Cortex of kidney (tissue), 1 donor: ENCODE measurements around the gene COL5A1.

Experiments used
- DNase-seq: peaks from one replicate; lab custom pipeline; 2025; lab: John Stamatoyannopoulos, UW

Gene COL5A1

GRCh38 chr9:134626069-134626423 is 15.6 kb upstream of the COL5A1 start:
- DNase-seq: no peak

GRCh38 chr9:134626571-134627416 is 14.8 kb upstream of the COL5A1 start:
- DNase-seq: no peak

GRCh38 chr9:134627417-134628353 is 13.9 kb upstream of the COL5A1 start:
- DNase-seq: no peak

GRCh38 chr9:134628354-134628736 is 13.3 kb upstream of the COL5A1 start:
- DNase-seq: no peak

GRCh38 chr9:134629061-134629585 is 12.5 kb upstream of the COL5A1 start:
- no peak for DNase-seq

- DNase-seq: no peak
Observed at GRCh38 chr9:134629586-134630392, 11.8 kb upstream of the COL5A1 start.

- DNase-seq: no peak
Observed at GRCh38 chr9:134630393-134630790, 11.2 kb upstream of the COL5A1 start.

- no peak for DNase-seq
Observed at GRCh38 chr9:134630861-134631260, 10.7 kb upstream of the COL5A1 start.

GRCh38 chr9:134631881-134632280 is 9.7 kb upstream of the COL5A1 start:
- no peak for DNase-seq

GRCh38 chr9:134632329-134632728 is 9.3 kb upstream of the COL5A1 start:
- no peak for DNase-seq

- DNase-seq: no peak
Observed at GRCh38 chr9:134633362-134634142, 8.1 kb upstream of the COL5A1 start.

- DNase-seq: no peak
Observed at GRCh38 chr9:134634176-134634575, 7.4 kb upstream of the COL5A1 start.

- no peak for DNase-seq
Observed at GRCh38 chr9:134634667-134635230, 6.9 kb upstream of the COL5A1 start.

GRCh38 chr9:134635351-134636148 is 6.1 kb upstream of the COL5A1 start:
- no peak for DNase-seq

- no peak for DNase-seq
Observed at GRCh38 chr9:134636149-134636507, 5.5 kb upstream of the COL5A1 start.

GRCh38 chr9:134637241-134637640 is 4.4 kb upstream of the COL5A1 start:
- no peak for DNase-seq

GRCh38 chr9:134637696-134638501 is 3.7 kb upstream of the COL5A1 start:
- DNase-seq: no peak

GRCh38 chr9:134638502-134639090 is 3.0 kb upstream of the COL5A1 start:
- no peak for DNase-seq

- no peak for DNase-seq
Observed at GRCh38 chr9:134639994-134640393, 1.6 kb upstream of the COL5A1 start.
